Head of caudate nucleus (tissue), 42 donors: Measurements from ENCODE around the gene KDM4F.
A peak's percentile ranks its signal among the peaks of the same experiment; 100 is the strongest.

ENCODE experiments used
- DNase-seq, 42 donors: peaks; one replicate each; pipeline versions ENCODE4 v3.0.0 to v3.0.0-alpha.2; 2020 to 2021; ENCODE audit warnings: mixed read lengths in 7 of 42
- intact Hi-C: fragments of 100-400 bp; cut with DNase I; formaldehyde crosslinking; loops from one replicate; pipeline ENCODE4 v1.15.0; 2022

KDM4F gene

DNA sequence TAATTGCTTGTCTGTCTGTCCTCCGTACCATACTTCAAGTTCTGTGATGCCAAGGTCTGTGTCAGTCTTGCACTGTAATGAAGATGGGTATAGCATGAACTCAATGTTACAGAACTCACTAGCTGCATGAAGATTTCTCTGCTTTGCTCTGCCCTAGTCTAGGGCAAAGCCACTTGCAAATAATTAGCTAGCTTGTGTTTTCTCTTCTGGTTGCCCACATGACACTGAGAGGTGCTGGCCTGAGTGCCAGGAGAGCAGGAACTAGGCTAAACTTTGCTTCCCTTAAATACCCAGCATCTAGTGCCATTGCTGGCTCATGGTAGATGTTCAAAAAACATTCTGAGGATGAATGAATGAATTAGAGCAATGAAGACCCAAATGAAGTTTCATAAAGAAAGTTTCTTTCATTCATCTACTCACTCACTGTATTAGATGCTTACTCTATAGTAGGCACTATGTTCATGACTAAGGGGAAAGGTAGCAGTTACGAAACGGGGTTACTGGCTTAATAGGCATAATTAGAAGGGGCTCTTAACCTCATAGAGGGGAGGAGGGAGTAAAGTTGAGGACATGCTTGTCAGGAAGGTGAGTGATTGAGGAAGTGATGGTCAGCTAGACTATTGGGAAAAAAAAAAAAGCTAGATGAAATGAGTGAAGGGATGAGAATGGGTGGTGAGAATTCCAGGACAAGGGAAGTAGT lies 36.0 kb downstream of the KDM4F start:
- DNase-seq = peak in 1 of 42 donors; percentile 38
- intact Hi-C loops = no loop called here

- DNase-seq = no peak
- intact Hi-C loops = no loop called here
Measured at GRCh38 chr11:95086151-95086550, 36.9 kb downstream of the KDM4F start.

- intact Hi-C loops = no loop called here
- peak in 1 of 42 donors; percentile 29 for DNase-seq
Measured at GRCh38 chr11:95086836-95087570, 37.8 kb downstream of the KDM4F start.

GRCh38 chr11:95088946-95089619 lies 39.9 kb downstream of the KDM4F start:
- intact Hi-C loops = no loop called here
- DNase-seq = peak in 1 of 42 donors; percentile 55

DNA sequence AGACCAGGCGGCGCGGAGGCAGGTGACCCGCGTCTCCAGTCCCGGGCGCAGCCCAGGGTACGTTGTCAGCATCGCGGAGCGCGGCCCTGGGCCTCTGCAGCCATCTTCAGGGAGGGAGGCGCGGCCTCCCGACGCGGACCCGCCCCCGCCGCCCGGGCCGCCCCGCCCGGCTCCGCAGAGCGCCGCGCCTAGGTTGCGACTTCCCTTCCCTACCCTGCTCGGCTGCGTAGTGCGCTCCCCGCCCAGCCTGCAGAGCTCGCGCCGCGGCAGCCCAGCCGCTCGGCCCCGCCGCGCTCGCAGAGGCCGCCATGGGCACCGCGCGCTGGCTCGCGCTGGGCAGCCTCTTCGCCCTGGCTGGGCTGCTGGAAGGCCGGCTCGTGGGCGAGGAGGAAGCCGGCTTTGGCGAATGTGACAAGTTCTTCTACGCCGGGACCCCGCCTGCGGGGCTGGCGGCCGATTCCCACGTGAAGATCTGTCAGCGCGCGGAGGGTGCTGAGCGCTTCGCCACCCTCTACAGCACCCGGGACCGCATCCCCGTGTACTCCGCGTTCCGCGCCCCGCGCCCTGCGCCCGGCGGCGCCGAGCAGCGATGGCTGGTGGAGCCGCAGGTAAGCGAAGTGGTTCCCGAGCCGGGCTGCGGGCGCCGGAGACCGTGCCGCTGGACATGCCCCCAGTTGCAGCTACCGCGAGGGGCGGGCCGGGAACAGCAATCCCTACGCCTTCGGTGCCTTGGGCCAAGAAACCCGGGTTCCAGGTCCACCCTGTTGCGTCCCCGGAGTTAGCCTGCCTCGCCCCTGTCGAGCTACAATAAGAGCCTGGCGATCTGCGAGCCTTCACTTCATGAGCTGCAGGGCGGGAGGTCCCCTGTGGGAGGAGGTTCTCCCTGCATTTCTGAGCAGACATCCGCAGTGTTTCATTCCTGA lies 40.7 kb downstream of the KDM4F start, which contains the start of gene ENDOD1:
ENDOD1 (plus strand) TSS at position 227 of the 923 bp plus-strand sequence; CDS start at position 309, 82 bp downstream.
- intact Hi-C loops = no loop called here
- DNase-seq = peak; percentile 47 to 94 (median 87)

GRCh38 chr11:95091663-95092180 lies 42.5 kb downstream of the KDM4F start:
- intact Hi-C loops = no loop called here
- peak in 1 of 42 donors; percentile 24 for DNase-seq

- DNase-seq = peak in 2 of 42 donors; percentile 53
- intact Hi-C loops = no loop called here
Measured at GRCh38 chr11:95092549-95093324, 43.5 kb downstream of the KDM4F start.

- DNase-seq = peak in 1 of 42 donors; percentile 43
- intact Hi-C loops = no loop called here
Measured at GRCh38 chr11:95093548-95093947, 44.3 kb downstream of the KDM4F start.

DNA sequence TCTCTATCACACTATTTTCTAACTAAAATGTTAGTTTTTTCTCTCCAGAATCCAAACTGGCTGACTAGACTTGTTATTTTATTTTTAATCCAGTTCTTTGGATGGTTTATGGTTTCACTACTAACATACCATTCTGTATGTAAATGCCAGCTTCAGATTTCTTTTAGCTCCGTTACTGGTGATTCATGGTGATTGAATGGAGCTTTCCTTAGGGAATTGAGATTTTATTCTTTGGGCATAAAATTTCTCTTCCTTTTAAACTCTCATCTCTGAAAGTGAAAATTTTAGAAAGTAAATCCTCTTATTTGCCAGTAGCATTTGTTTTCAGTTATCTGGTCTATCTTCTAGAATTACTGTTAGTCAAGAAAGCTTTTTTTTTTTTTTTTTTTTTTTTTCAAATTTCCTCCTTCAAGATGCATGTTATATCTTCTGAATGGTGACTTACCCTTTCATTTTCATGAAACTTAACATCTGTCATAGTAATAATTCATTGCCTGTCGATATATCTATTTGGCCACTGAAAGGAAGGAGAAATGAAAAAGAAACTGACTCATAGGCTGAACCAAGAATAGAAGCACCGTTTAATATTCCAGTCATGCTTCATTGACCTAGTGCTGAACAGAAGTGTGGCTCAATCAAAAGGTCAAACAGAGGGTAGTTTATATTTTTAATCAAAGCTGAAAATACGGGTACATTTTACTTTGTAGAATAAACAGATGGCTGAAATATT lies 46.8 kb downstream of the KDM4F start:
- intact Hi-C loops = no loop called here

DNA sequence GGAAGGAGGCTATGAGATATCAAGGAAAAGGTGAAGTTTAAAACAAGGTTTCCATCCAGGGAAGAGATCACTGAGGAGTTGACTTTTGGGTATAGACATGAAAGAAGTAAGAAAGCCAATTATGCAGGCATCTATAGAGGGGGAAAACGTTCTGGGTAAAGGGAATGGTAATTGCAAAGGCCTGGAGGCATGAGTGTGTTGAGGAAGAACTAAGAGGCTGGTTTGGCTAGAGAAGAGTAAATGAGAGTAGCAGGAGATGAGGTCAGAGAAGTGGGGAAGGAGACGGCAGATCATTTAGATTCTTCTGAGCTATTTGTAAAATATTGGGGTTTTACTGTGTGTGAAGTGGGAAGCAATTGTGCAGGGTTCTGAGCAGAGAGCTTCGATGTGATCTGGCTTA lies 48.0 kb downstream of the KDM4F start:
- intact Hi-C loops = no loop called here
- DNase-seq = no peak

More for the DNA sequence above, 46.8 kb downstream of the KDM4F start:
- no peak for DNase-seq

DNA sequence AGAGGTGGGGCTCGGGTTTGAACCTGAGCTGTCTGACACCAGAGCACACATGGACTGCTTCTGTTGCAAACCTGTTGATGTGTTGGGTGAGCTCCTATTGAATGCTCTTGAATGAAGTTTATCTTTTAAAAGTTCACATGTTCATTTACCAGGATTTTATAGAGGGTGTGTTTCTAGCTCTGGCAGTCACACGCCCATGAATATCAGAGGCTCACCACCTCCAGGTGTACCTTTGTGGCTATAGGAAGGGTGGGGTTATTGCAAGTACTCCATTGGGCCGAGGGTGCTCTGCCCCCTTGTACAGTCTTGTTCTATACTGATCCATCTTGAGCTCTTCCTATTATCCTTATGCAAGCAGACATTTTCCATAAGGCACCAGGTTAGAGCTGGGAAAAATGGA lies 49.6 kb downstream of the KDM4F start:
- intact Hi-C loops = no loop called here
- no peak for DNase-seq

- no peak for DNase-seq
- intact Hi-C loops = no loop called here
Measured at GRCh38 chr11:95100191-95100648, 51.0 kb downstream of the KDM4F start.
